ENCODE measurements around the gene MOSPD3. TPM values are rescaled to one million over a fixed set of nuclear protein-coding genes. Genes with fewer than 3 reads are reported as not detected.

MOSPD3 gene
- total and polyA plus RNA-seq, 2 of the 13 experiments (the other 11 are each of a cell fraction or from before 2014, with no cell fraction given) = 7.6 to 8.8 TPM

GRCh38 chr7:100641860-100642533, 29.7 kb downstream of the MOSPD3 start (continued):
- TF ChIP-seq SKI (IDR thresholded peaks at IDR 0.05; ENCODE audit: partially characterized antibody) (no peak), TEAD2 (CRISPR knock-in tag; IDR thresholded peaks at IDR 0.05) (no peak), TOPORS (CRISPR knock-in tag; IDR thresholded peaks at IDR 0.05) (no peak), FOXK2 (IDR thresholded peaks at IDR 0.05) (no peak), ZNF790 (CRISPR knock-in tag; IDR thresholded peaks at IDR 0.05; ENCODE audit: borderline replicate concordance) (no peak), EP300 (IDR thresholded peaks at IDR 0.05; ENCODE audit: low read depth in 2 of 2, low read length in 2 of 2) (no peak), EP300 (CRISPR knock-in tag; IDR thresholded peaks at IDR 0.05; ENCODE audit: borderline replicate concordance) (no peak), ZNF251 (CRISPR knock-in tag; IDR thresholded peaks at IDR 0.05) (no peak), SMAD3 (CRISPR knock-in tag; IDR thresholded peaks at IDR 0.05) (no peak), TSC22D2 (CRISPR knock-in tag; IDR thresholded peaks at IDR 0.05; ENCODE audit: borderline replicate concordance) (no peak), IRX3 (CRISPR knock-in tag; IDR thresholded peaks at IDR 0.05; ENCODE audit: borderline replicate concordance, low read depth) (no peak), KMT2A (CRISPR knock-in tag; IDR thresholded peaks at IDR 0.05) (no peak), ZFY (CRISPR knock-in tag; IDR thresholded peaks at IDR 0.05) (no peak), MEF2D (CRISPR knock-in tag; IDR thresholded peaks at IDR 0.05) (0 out of 2 replicates have a peak, but pooled peaks have one; percentile 34), ZNF616 (CRISPR knock-in tag; IDR thresholded peaks at IDR 0.05; ENCODE audit: low read depth) (no peak), RFXAP (CRISPR knock-in tag; IDR thresholded peaks at IDR 0.05; ENCODE audit: borderline replicate concordance) (peak; percentile 56; the same call in 1 of the 2 replicates), ZNF773 (CRISPR knock-in tag; IDR thresholded peaks at IDR 0.05; ENCODE audit: borderline replicate concordance) (0 out of 2 replicates have a peak, but pooled peaks have one; percentile 63), ZMYM4 (CRISPR knock-in tag; IDR thresholded peaks at IDR 0.05) (0 out of 2 replicates have a peak, but pooled peaks have one; percentile 16), ZNF367 (CRISPR knock-in tag; IDR thresholded peaks at IDR 0.05; ENCODE audit: borderline replicate concordance) (no peak), CENPX (CRISPR knock-in tag; IDR thresholded peaks at IDR 0.05) (no peak), EEA1 (CRISPR knock-in tag; IDR thresholded peaks at IDR 0.05; ENCODE audit: borderline replicate concordance) (no peak), KLF12 (CRISPR knock-in tag; IDR thresholded peaks at IDR 0.05; ENCODE audit: borderline replicate concordance) (no peak), ZIK1 (CRISPR knock-in tag; IDR thresholded peaks at IDR 0.05; ENCODE audit: borderline replicate concordance, low read depth) (no peak), RAD21 (CRISPR knock-in tag; IDR thresholded peaks at IDR 0.05) (no peak)
- TF ChIP-seq, protein P1, sequence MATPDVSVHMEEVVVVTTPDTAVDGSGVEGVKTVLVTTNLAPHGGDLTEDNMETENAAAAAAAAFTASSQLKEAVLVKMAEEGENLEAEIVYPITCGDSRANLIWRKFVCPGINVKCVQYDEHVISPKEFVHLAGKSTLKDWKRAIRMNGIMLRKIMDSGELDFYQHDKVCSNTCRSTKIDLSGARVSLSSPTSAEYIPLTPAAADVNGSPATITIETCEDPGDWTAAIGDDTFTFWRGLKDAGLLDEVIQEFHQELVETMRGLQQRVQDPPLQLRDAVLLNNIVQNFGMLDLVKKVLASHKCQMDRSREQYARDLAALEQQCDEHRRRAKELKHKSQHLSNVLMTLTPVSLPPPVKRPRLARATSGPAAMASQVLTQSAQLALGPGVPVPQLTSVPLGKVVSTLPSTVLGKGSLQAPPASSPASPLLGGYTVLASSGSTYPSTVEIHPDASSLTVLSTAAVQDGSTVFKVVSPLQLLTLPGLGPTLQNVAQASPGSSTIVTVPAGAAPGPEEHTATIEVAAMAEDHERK (CRISPR knock-in tag; IDR thresholded peaks at IDR 0.05; ENCODE audit: low read depth) = no peak
- TF ChIP-seq, protein P2, sequence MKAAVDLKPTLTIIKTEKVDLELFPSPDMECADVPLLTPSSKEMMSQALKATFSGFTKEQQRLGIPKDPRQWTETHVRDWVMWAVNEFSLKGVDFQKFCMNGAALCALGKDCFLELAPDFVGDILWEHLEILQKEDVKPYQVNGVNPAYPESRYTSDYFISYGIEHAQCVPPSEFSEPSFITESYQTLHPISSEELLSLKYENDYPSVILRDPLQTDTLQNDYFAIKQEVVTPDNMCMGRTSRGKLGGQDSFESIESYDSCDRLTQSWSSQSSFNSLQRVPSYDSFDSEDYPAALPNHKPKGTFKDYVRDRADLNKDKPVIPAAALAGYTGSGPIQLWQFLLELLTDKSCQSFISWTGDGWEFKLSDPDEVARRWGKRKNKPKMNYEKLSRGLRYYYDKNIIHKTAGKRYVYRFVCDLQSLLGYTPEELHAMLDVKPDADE (CRISPR knock-in tag; IDR thresholded peaks at IDR 0.05) = 0 out of 2 replicates have a peak, but pooled peaks have one; percentile 62
- TF ChIP-seq, protein P3, sequence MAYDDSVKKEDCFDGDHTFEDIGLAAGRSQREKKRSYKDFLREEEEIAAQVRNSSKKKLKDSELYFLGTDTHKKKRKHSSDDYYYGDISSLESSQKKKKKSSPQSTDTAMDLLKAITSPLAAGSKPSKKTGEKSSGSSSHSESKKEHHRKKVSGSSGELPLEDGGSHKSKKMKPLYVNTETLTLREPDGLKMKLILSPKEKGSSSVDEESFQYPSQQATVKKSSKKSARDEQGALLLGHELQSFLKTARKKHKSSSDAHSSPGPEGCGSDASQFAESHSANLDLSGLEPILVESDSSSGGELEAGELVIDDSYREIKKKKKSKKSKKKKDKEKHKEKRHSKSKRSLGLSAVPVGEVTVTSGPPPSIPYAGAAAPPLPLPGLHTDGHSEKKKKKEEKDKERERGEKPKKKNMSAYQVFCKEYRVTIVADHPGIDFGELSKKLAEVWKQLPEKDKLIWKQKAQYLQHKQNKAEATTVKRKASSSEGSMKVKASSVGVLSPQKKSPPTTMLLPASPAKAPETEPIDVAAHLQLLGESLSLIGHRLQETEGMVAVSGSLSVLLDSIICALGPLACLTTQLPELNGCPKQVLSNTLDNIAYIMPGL (CRISPR knock-in tag; IDR thresholded peaks at IDR 0.05; ENCODE audit: borderline replicate concordance in 1 of 2, low read depth in 1 of 2) = no peak; a peak in 1 of 4 replicates
